Measurements from ENCODE around the gene THAP12.

Gene THAP12

GRCh38 chr11:76310832-76311595, 69.9 kb downstream of the THAP12 start:
- H3K4me3 ChIP-seq (replicated peaks; ENCODE audit: low read depth, low read length) = no peak overlapping the region
- no peak for DNase-seq (ENCODE audit: low read depth)
- TF ChIP-seq, protein P1, sequence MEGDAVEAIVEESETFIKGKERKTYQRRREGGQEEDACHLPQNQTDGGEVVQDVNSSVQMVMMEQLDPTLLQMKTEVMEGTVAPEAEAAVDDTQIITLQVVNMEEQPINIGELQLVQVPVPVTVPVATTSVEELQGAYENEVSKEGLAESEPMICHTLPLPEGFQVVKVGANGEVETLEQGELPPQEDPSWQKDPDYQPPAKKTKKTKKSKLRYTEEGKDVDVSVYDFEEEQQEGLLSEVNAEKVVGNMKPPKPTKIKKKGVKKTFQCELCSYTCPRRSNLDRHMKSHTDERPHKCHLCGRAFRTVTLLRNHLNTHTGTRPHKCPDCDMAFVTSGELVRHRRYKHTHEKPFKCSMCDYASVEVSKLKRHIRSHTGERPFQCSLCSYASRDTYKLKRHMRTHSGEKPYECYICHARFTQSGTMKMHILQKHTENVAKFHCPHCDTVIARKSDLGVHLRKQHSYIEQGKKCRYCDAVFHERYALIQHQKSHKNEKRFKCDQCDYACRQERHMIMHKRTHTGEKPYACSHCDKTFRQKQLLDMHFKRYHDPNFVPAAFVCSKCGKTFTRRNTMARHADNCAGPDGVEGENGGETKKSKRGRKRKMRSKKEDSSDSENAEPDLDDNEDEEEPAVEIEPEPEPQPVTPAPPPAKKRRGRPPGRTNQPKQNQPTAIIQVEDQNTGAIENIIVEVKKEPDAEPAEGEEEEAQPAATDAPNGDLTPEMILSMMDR (IDR thresholded peaks at IDR 0.05; ENCODE audit: low read length, missing control alignments) = no peak

DNA sequence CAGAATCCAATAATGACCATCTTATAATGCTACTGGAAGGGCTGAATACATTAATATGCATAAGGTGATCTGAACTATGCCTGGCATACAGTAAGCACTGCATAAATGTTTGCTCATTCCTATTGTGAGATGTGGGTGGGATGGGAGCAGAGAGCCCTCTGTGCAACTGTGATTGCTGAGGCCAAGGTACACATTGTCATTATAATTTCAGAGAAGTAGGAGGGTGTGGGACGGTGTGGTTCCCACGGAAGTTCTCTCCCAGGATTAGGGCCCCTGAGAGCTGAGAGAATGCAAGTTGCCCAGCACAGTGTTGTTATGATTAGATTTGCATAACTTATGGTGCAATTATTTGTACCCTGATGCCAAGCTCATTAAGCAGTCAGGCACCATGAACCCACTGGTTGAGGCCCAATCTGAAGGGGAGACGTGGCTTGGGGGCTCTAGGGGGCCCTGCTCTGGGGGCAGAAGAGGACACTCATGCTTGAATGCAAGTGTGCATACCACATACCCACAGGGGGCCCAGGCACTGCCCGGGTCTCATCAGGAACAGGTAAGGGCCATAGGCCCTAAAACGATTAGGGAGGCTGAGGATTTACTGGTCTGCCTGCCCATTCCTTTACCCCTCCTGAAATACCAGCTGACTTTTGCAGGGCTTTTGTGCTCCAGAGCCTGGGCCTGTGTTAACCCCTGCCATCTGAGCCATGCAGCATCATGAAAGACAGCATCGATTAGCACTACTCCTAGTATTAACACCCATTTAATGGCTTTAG, 72.8 kb downstream of the THAP12 start:
- TF ChIP-seq, protein P1 (IDR thresholded peaks at IDR 0.05; ENCODE audit: low read length, missing control alignments) = no peak
- no peak for DNase-seq (ENCODE audit: low read depth)

DNA sequence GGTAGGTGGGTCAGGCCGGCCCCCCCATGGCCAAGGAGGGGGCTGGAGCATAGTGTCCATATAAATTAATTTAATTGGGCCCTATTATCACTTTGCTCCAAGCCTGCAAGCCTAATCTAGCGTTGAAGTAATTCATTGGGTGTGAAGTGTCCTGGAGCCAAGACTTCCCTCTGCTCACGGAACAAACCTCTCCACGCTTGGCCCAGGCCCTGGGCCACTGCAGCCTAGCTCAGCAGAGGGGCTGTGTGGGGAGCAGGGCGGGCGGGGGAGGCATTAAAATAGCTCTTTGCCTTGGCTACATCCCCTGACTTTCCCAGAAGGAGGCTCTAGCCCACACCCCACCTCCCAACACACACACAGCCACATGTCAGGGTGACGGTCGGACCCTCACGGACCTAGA, 73.5 kb downstream of the THAP12 start:
- TF ChIP-seq, protein P1 (IDR thresholded peaks at IDR 0.05; ENCODE audit: low read length, missing control alignments) = no peak
- no peak overlapping the region for H3K4me3 ChIP-seq (replicated peaks; ENCODE audit: low read depth, low read length)

More for the DNA sequence above, 72.8 kb downstream of the THAP12 start:
- no peak overlapping the region for H3K4me3 ChIP-seq (replicated peaks; ENCODE audit: low read depth, low read length)

DNA sequence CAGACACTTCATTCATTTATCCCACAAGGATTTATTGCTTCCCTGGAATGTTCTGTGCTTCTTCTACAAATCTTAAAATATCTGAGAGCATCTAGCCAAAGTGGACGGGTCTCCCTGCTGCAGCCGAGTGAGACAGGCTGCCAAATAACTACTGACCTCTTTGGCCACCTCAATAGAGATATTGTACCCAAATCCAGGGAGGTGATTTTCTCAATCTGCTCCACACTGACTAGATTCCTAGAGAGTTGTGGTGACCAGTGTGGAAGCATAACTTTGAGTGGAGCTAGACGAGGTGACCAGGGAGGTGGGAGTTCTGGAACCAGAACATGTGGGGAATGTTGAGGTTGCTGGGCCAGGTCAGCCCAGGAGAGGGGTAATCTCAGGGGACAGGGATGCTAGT, 77.5 kb downstream of the THAP12 start:
- TF ChIP-seq, protein P1 (IDR thresholded peaks at IDR 0.05; ENCODE audit: low read length, missing control alignments) = no peak
- H3K4me3 ChIP-seq (replicated peaks; ENCODE audit: low read depth, low read length) = no peak overlapping the region
- DNase-seq (ENCODE audit: low read depth) = no peak

More for the DNA sequence above, 73.5 kb downstream of the THAP12 start:
- DNase-seq (ENCODE audit: low read depth) = no peak

DNA sequence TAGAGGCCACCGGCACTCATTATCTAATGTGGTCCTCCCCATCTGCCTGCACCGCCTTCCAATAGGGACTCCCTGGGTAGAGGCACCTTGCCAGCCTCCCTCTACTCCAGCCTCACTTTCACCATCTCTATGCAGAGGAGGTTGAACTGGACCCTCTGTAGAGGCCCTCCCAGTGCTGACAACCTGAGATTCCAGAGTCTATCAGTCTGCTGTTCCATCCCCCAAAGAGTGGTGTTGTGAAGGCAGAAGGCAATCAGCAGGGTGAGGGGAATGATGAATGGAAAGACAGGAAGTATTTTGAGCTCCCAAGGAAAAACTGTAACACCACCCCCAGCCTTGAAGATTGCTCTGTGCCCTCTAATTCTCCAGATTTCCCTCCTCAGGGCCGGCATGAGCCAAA, 77.9 kb downstream of the THAP12 start:
- no peak overlapping the region for H3K4me3 ChIP-seq (replicated peaks; ENCODE audit: low read depth, low read length)
- DNase-seq (ENCODE audit: low read depth) = no peak
- TF ChIP-seq, protein P1 (IDR thresholded peaks at IDR 0.05; ENCODE audit: low read length, missing control alignments) = no peak

All from fibroblast of pulmonary artery (primary cell).